ENCODE data around the gene DPYD.

DPYD gene

GRCh38 chr1:97307568-97307967, 613.3 kb downstream of the DPYD start:
- Histone ChIP-seq H3K27me3 (ENCODE audit: insufficient read depth, low read length, poor library complexity, severe bottlenecking) (no peaks in the 10 kb centered on the region), H2AFZ (ENCODE audit: low read length) (no peak overlapping the region), H3K4me3 (ENCODE audit: low read length, poor library complexity, severe bottlenecking) (no peak overlapping the region), H3F3A (ENCODE audit: low read depth) (no peaks in the 10 kb centered on the region), H3K4me2 (ENCODE audit: low read depth, low read length, poor library complexity, severe bottlenecking) (no peak overlapping the region), H3K9me2 (replicated peaks; ENCODE audit: low read depth, low read length) (no peaks in the 10 kb centered on the region; the same call in 1 of the 2 replicates), H3K9me3 (ENCODE audit: insufficient read depth, low read depth, low read length) (no peaks in the 10 kb centered on the region), H3K4me1 (ENCODE audit: insufficient read depth, low read length, poor library complexity, severe bottlenecking) (no peaks in the 10 kb centered on the region), H3K79me2 (ENCODE audit: insufficient read depth, low read length) (no peaks in the 10 kb centered on the region), H3K9ac (ENCODE audit: low read depth, low read length, poor library complexity, severe bottlenecking) (no peak overlapping the region), H4K20me1 (ENCODE audit: insufficient read depth, low read length, poor library complexity, severe bottlenecking) (no peaks in the 10 kb centered on the region), H3K36me3 (ENCODE audit: insufficient read depth, low read length) (peaks cover 11% of the 10 kb centered on the region; the same call in 1 of the 2 replicates)
- TF ChIP-seq CTCF (conservative IDR thresholded peaks at IDR 0.05; ENCODE audit: low read length) (no peak), EZH2phosphoT487 (IDR thresholded peaks at IDR 0.05; ENCODE audit: borderline replicate concordance) (no peak)

GRCh38 chr1:97307151-97307550, 613.7 kb downstream of the DPYD start:
- no peak overlapping the region for H3K9ac ChIP-seq (ENCODE audit: low read depth, low read length, poor library complexity, severe bottlenecking)
- H3K4me3 ChIP-seq (ENCODE audit: low read length, poor library complexity, severe bottlenecking) = no peak overlapping the region
- peaks cover 11% of the 10 kb centered on the region; the same call in 1 of the 2 replicates for H3K36me3 ChIP-seq (ENCODE audit: insufficient read depth, low read length)
- H2AFZ ChIP-seq (ENCODE audit: low read length) = no peak overlapping the region
- no peaks in the 10 kb centered on the region for H3K27me3 ChIP-seq (ENCODE audit: insufficient read depth, low read length, poor library complexity, severe bottlenecking)
- H3K4me1 ChIP-seq (ENCODE audit: insufficient read depth, low read length, poor library complexity, severe bottlenecking) = no peaks in the 10 kb centered on the region
- H3F3A ChIP-seq (ENCODE audit: low read depth) = no peaks in the 10 kb centered on the region
- no peak overlapping the region for H3K4me2 ChIP-seq (ENCODE audit: low read depth, low read length, poor library complexity, severe bottlenecking)
- no peaks in the 10 kb centered on the region for H3K9me3 ChIP-seq (ENCODE audit: insufficient read depth, low read depth, low read length)
- H3K79me2 ChIP-seq (ENCODE audit: insufficient read depth, low read length) = no peaks in the 10 kb centered on the region
- no peaks in the 10 kb centered on the region; the same call in 1 of the 2 replicates for H3K9me2 ChIP-seq (replicated peaks; ENCODE audit: low read depth, low read length)
- no peak for TF ChIP-seq EZH2phosphoT487 (IDR thresholded peaks at IDR 0.05; ENCODE audit: borderline replicate concordance)
- TF ChIP-seq CTCF (conservative IDR thresholded peaks at IDR 0.05; ENCODE audit: low read length) = no peak
- no peaks in the 10 kb centered on the region for H4K20me1 ChIP-seq (ENCODE audit: insufficient read depth, low read length, poor library complexity, severe bottlenecking)

GRCh38 chr1:97306504-97306903, 614.3 kb downstream of the DPYD start:
- H3K36me3 ChIP-seq (ENCODE audit: insufficient read depth, low read length) = peaks cover 11% of the 10 kb centered on the region; the same call in 1 of the 2 replicates
- no peaks in the 10 kb centered on the region for H4K20me1 ChIP-seq (ENCODE audit: insufficient read depth, low read length, poor library complexity, severe bottlenecking)
- H3K4me3 ChIP-seq (ENCODE audit: low read length, poor library complexity, severe bottlenecking) = no peak overlapping the region
- H3K9me2 ChIP-seq (replicated peaks; ENCODE audit: low read depth, low read length) = no peaks in the 10 kb centered on the region
- H3K9me3 ChIP-seq (ENCODE audit: insufficient read depth, low read depth, low read length) = no peaks in the 10 kb centered on the region
- H3F3A ChIP-seq (ENCODE audit: low read depth) = no peaks in the 10 kb centered on the region
- H3K4me1 ChIP-seq (ENCODE audit: insufficient read depth, low read length, poor library complexity, severe bottlenecking) = no peaks in the 10 kb centered on the region
- H3K27me3 ChIP-seq (ENCODE audit: insufficient read depth, low read length, poor library complexity, severe bottlenecking) = no peaks in the 10 kb centered on the region
- TF ChIP-seq EZH2phosphoT487 (IDR thresholded peaks at IDR 0.05; ENCODE audit: borderline replicate concordance) (no peak), CTCF (conservative IDR thresholded peaks at IDR 0.05; ENCODE audit: low read length) (no peak)
- no peak overlapping the region for H3K4me2 ChIP-seq (ENCODE audit: low read depth, low read length, poor library complexity, severe bottlenecking)
- no peak overlapping the region for H2AFZ ChIP-seq (ENCODE audit: low read length)
- no peak overlapping the region for H3K9ac ChIP-seq (ENCODE audit: low read depth, low read length, poor library complexity, severe bottlenecking)
- no peaks in the 10 kb centered on the region for H3K79me2 ChIP-seq (ENCODE audit: insufficient read depth, low read length)

All from Loucy (cell line).